ENCODE results near the gene XCL1. TPM values are rescaled to one million over a fixed set of nuclear protein-coding genes. Genes with fewer than 3 reads are reported as not detected.

The XCL1 gene
- total and polyA plus RNA-seq, 2 donors (not counting 3 experiments of a cell fraction or from before 2014, with no cell fraction given): not detected

DNA sequence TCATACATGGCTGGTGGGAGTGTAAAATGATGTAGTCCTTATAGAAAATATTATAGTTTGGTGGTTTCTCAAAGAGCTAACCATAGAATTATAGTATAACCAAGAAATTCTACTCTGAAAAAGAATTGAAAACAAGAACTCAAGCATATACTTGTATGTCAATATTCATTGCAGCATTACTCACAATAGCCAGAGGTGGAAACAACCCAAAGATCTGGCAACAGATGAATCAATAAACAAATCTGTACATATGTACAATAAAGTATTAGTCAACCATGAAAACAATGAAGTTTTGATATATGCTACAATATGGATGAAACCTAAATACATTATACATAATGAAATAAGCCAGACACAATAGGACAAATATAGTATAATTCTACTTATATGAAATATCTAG, 29.7 kb downstream of the XCL1 start:
- Histone ChIP-seq H3K79me2 (ENCODE audit: control insufficient read depth, insufficient read depth, low read length) (no peaks in the 10 kb centered on the region), H3K4me3 (replicated peaks in 1 of 3; ENCODE audit: insufficient read depth in 1 of 3, low read depth in 1 of 3, low read length in 3 of 3) (no peak overlapping the region), H3K4me2 (ENCODE audit: insufficient read depth, low read length) (no peak overlapping the region), H3K9ac (replicated peaks; ENCODE audit: extremely low read depth, insufficient read depth, low read length) (no peak overlapping the region), H3K36me3 (ENCODE audit: control insufficient read depth in 2 of 2, extremely low read depth in 1 of 2, insufficient read depth in 2 of 2, low read length in 2 of 2) (no peaks in the 10 kb centered on the region), H2AFZ (ENCODE audit: low read depth, low read length) (no peak overlapping the region), H3K27ac (ENCODE audit: insufficient read depth, low read depth, low read length) (no peak overlapping the region), H3K9me1 (replicated peaks; ENCODE audit: control insufficient read depth, extremely low read depth, insufficient read depth, low read length) (no peaks in the 10 kb centered on the region), H3K27me3 (ENCODE audit: control insufficient read depth in 2 of 2, insufficient read depth in 2 of 2, low read length in 2 of 2) (peaks cover 0 to 4% of the 10 kb centered on the region in 2 experiments), H3K9me3 (replicated peaks; ENCODE audit: control insufficient read depth, insufficient read depth, low read length) (no peaks in the 10 kb centered on the region), H3K4me1 (ENCODE audit: control insufficient read depth, extremely low read depth, insufficient read depth, low read length) (no peaks in the 10 kb centered on the region), H4K20me1 (replicated peaks; ENCODE audit: control insufficient read depth, extremely low read depth, insufficient read depth, low read length) (no peaks in the 10 kb centered on the region)
- intact Hi-C loops (cut with micrococcal nuclease) (loop anchor here (10.0 kb wide), 2 partner anchors 529 to 1109 kb away; partner anchors contain the start of gene SELL), dilution Hi-C loops (cut with MboI; ENCODE audit: extremely low pct_ligation_motif_present, low sequenced_read_pairs) (no loop called here)
- no TSS peak for BruUV-seq (replicated peaks)
- ChIA-PET POLR2A (no interaction called here), CTCF (interaction anchor here (4.7 to 6.4 kb wide), 2 partner anchors 743 to 941 kb away, joined by 204 to 282 read pairs; no protein-coding TSS in a partner anchor)
- DNase-seq (ENCODE audit: low read depth, low spot score) (no peak), FAIRE-seq (no peak)
- no peak for TF ChIP-seq POLR2A (IDR thresholded peaks at IDR 0.05; ENCODE audit: low read depth, low read length)
- no peak for TF ChIP-seq JUN (IDR thresholded peaks at IDR 0.05; ENCODE audit: borderline replicate concordance, insufficient read depth, insufficient read length, low read depth)
- TF ChIP-seq POLR2AphosphoS5 (IDR thresholded peaks at IDR 0.05; ENCODE audit: insufficient read depth, low read depth, low read length): no peak
- TF ChIP-seq, protein P1, sequence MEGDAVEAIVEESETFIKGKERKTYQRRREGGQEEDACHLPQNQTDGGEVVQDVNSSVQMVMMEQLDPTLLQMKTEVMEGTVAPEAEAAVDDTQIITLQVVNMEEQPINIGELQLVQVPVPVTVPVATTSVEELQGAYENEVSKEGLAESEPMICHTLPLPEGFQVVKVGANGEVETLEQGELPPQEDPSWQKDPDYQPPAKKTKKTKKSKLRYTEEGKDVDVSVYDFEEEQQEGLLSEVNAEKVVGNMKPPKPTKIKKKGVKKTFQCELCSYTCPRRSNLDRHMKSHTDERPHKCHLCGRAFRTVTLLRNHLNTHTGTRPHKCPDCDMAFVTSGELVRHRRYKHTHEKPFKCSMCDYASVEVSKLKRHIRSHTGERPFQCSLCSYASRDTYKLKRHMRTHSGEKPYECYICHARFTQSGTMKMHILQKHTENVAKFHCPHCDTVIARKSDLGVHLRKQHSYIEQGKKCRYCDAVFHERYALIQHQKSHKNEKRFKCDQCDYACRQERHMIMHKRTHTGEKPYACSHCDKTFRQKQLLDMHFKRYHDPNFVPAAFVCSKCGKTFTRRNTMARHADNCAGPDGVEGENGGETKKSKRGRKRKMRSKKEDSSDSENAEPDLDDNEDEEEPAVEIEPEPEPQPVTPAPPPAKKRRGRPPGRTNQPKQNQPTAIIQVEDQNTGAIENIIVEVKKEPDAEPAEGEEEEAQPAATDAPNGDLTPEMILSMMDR (IDR thresholded peaks at IDR 0.05; ENCODE audit: extremely low read depth in 1 of 2, insufficient read depth in 1 of 2, low read depth in 1 of 2, low read length in 2 of 2): no peak
- TF ChIP-seq FOS (IDR thresholded peaks at IDR 0.05; ENCODE audit: borderline replicate concordance, insufficient read depth, low read length): no peak
- TF ChIP-seq MYC (IDR thresholded peaks at IDR 0.05; ENCODE audit: low read depth, low read length): no peak
- TF ChIP-seq GATA2 (IDR thresholded peaks at IDR 0.05; ENCODE audit: insufficient read depth, insufficient read length, low read depth, low read length): no peak
- TF ChIP-seq, protein P2, sequence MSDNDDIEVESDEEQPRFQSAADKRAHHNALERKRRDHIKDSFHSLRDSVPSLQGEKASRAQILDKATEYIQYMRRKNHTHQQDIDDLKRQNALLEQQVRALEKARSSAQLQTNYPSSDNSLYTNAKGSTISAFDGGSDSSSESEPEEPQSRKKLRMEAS (IDR thresholded peaks at IDR 0.05; ENCODE audit: insufficient read depth, insufficient read length): no peak
- TF ChIP-seq EZH2 (IDR thresholded peaks at IDR 0.05; ENCODE audit: borderline replicate concordance, low read depth, low read length, severe bottlenecking): no peak

Data from endothelial cell of umbilical vein (primary cell).